ENCODE results near the gene HAUS8.
"Not testable (repeated sequence)": the region's sequence is repeated elsewhere in the genome, so short reads cannot be mapped to it uniquely, and the experiment has no call there.

The HAUS8 gene, protein sequence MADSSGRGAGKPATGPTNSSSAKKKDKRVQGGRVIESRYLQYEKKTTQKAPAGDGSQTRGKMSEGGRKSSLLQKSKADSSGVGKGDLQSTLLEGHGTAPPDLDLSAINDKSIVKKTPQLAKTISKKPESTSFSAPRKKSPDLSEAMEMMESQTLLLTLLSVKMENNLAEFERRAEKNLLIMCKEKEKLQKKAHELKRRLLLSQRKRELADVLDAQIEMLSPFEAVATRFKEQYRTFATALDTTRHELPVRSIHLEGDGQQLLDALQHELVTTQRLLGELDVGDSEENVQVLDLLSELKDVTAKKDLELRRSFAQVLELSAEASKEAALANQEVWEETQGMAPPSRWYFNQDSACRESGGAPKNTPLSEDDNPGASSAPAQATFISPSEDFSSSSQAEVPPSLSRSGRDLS

DNA sequence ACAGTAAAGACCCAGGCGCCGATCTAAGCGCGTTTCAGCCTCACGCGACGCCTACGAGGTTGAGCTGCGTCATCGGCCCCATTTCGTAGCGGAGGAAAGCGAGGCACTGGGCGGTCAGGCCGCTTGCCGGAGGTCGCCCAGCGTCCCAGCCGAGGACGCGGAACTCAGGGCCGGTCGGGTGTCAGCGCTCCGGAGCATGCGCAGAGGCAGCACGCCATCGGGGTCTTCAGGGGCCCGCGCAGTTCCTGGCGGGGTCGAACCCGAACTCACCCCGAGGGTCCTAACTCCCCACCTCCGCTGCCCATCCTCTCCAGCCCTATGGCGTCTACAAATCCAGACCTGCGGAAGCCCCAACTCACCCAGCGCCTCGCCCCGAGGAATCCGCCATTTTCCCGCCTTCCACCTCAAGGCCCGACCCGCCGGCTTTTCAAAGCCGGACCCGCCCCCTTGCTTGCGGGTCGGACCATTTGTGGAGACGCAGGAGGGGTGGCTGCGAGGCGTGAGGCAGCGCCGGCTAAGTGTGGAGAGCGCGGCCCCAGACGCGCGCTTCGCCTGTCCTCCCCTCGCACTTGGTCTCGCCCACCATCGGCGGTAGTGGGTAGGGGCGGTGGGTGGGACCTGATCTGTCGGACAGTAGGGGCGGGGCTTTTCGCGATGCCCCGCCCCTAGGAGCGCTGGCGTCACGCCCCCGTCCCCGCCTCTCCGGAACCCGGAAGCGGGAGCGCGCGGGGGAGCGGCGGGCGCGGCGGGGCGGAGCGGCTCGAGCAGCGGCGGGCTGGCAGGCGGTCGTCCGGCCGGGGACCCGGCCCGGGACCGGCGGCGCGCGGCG lies at the start of gene HAUS8, which contains the start of gene MYO9B:
Gene HAUS8 (minus strand): TSS at position 418 of the 829 bp plus-strand sequence. CDS start 30 bp downstream, at position 388.
Gene MYO9B (plus strand): TSS at position 743 of the 829 bp plus-strand sequence. CDS start 25,941 bp downstream, outside the sequence.
- peak; percentile 99 for DNase-seq (ENCODE audit: low spot score)

DNA sequence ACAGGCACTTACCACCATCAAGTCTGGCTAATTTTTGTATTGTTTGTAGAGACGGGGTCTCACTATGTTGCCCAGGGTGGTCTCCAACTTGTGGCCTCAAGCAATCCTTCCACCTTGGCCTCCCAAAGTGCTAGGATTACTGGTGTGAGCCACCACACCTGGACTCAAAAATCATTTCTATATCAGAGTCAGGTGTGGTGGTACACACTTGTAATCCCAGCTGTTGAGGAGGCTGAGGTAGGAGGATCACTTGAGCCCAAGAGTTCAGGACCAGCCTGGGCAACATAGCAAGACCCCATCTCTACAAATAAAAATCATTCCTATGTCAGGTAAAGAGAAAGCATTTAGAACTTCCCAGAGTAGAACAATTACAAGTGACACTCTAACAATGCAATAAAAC lies 48.8 kb upstream of the HAUS8 start:
- DNase-seq (ENCODE audit: low spot score): no peak

DNA sequence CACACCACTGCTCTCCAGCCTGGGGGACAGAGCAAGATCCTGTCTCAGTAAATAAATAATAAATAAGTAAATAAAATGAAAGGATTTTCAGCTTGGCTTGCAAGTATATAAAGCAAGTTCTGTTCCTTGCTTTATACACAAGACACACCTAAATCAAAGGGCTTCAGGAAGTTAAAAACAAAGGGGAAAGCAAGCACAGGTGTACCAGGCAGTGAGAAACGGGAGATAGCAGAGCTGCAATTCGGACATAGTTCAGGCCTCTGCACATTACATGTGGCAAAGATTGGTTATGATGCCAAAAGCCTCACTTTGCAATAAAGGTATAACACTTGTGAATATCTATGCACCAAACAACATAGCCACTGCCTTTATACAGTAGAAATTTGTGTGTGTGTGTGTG lies 47.8 kb upstream of the HAUS8 start:
- DNase-seq (ENCODE audit: low spot score): no peak

- DNase-seq (ENCODE audit: low spot score): no peak
Measured at GRCh38 chr19:17121736-17122293, 46.6 kb upstream of the HAUS8 start.

GRCh38 chr19:17118957-17119356 lies 43.7 kb upstream of the HAUS8 start:
- no peak for DNase-seq (ENCODE audit: low spot score)

GRCh38 chr19:17116996-17117702 lies 41.9 kb upstream of the HAUS8 start:
- DNase-seq (ENCODE audit: low spot score): peak; percentile 59

DNA sequence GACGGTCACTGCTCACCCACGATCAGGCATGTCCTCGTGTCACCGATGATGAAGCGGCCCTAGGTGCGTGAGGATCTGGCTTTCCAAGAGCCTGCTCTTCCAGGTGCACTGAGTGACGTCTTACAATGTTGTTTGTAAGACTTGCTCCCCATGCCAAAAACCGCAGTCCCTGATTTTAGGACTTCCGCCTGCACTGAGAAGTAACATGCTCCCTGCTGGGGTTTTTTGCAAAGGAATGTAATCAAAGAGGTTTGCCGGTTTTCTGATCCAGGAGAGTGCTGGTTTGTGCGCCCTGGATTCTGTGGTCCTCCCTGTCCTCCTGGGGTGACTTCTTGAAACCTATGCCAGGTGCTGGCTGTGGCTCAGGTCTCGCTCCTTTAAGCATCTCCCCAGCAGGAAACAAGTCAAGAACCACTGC lies 39.2 kb upstream of the HAUS8 start:
- DNase-seq (ENCODE audit: low spot score): no peak

- DNase-seq (ENCODE audit: low spot score): no peak
Measured at GRCh38 chr19:17113127-17113785, 38.0 kb upstream of the HAUS8 start.

DNA sequence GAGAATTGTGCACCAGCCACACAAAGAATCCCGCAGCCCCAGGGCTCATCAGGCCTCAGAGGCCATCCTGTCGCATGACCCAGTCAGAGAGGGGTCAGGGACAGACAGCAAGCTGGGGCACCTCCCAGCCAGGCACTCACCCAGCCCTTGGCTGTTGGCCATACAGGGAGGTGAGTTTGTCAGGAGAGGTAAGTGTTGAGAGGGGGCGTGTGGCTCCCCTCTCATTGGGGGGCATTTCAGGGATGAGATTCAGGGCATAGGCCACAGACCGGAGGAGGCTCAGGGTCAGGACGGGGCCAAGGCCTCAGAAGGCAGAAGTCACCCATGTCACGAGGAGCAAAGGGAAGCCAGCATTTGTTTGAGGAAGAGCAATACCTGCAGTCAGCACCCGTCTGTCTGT lies 37.4 kb upstream of the HAUS8 start:
- DNase-seq (ENCODE audit: low spot score): no peak

- DNase-seq (ENCODE audit: low spot score): no peak
Measured at GRCh38 chr19:17112271-17112670, 37.0 kb upstream of the HAUS8 start.

GRCh38 chr19:17111766-17112165 lies 36.5 kb upstream of the HAUS8 start:
- no peak for DNase-seq (ENCODE audit: low spot score)

DNA sequence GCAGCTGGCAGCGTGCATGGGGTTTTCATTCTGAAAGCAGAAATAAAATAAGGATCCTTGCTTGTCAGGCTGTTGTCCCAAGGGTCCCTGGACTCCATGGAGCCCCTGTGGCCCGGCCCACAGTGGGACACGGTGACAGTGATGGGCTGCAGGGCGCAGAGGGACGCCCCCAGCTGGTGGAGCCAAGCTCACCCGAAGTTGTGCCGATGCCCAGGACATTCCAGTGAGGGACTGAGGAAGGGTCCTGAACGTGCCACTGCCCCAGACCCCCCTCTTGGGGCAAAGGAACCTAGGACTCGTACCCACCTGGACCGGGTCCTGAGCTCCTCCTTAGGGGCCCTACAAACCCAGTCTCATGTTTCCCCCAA lies 35.3 kb upstream of the HAUS8 start:
- no peak for DNase-seq (ENCODE audit: low spot score)

DNA sequence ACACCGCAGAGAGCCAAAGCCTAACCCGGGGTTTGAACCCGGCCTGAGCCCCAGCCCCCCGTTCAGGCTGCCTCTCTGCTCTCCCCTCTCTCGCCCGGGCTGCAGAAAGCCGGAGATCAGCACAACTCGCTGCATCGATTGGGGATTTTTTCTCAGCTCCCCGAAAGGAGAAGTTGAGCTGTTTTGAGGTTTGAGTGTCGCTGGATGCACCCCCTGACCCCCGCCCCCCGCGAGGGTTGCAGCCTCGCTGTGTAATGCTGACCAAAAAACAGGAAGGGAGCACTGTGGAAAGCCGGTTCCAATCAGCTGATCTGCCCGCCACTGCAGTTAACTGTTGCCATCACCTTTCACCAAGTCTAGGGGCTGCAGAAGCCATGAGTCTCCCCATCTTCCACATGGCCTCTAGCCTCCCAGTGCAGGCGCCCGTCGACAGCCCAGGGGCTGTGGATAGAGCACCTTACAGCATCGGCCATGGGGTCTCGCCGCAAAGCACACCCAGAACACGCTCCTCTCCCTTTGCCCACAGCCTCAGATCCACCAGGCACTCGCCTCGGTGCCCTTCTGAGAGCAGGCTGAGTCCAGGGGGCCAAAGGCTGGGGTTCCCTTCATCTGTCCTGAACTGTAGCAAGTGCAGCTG lies 34.8 kb upstream of the HAUS8 start:
- DNase-seq (ENCODE audit: low spot score): peak; percentile 63

DNA sequence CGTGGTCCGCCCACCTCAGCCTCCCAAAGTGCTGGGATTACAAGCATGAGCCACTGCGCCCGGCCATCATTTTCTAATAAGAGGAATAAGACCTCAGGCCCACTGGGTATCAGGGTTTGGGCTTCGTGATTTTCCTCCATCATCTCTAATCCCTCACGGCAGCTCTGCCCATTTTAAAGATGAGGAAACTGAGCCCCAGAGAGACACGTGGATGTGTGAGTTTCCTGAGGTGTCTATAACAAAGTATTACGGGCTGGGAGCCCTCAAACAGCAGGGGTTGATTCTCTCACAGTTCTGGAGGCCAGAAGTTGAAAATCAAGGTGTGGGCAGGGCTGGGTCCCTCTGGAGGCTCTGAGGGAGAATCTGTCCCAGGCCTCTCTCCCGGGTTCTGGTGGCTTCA lies 34.0 kb upstream of the HAUS8 start:
- no peak for DNase-seq (ENCODE audit: low spot score)

DNA sequence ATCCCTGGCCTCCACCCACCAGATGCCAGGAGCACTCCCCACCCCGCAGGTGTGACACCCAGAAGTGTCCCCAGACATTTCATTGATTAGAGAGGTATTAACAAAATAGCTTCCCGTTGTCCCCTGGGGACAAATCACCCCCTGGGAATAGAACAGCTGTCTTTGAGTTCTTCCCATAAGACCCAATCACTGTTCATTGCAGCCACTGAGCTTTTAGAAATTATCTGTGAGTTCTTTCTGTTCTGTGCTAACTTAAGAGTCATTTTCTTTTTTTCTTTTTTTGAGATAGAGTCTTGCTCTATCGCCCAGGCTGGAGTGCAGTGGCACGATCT lies 33.2 kb upstream of the HAUS8 start:
- DNase-seq (ENCODE audit: low spot score): no peak

DNA sequence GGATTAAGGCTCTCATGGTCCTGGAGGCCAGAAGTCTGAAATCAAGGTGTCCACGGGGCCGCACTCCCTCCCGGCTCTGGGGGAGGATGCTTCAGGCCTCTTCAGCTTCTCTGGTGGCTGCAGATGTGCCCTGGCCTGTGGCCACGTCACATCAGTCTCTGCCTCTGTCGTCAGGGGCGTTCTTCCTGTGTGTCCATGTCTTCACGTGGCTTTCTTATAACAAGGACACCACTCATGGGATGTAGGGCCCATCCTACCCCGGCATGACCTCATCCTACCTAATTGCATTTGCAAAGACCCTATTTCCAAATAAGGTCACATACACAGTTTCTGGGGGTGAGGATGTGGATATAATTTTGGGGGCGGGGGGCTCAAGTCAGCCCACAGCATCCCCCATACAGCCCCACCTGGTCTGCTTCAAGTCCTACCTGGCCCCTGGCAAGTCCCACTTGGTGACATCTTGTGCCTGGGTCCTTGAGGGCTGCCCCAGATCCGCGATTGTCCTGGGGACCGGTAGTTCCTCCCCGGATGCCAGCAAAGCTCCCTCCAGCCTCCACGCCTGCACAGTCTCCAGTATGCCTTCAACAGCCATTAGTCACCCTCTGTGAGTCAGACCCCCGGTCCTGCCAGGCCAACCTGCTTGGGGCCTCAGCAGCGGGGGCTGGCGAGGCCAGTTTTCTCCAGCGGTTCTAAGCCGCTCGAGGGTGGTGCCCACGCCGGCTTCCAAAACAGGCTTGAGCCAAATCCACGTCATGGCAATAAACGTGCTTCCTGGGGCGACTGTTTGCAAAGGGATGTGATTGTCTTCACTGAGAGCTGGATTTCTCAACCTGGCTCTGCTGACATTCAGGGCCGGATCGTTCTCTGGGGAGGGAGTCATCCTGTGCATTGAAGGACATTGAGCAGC lies 32.5 kb upstream of the HAUS8 start:
- no peak for DNase-seq (ENCODE audit: low spot score)

DNA sequence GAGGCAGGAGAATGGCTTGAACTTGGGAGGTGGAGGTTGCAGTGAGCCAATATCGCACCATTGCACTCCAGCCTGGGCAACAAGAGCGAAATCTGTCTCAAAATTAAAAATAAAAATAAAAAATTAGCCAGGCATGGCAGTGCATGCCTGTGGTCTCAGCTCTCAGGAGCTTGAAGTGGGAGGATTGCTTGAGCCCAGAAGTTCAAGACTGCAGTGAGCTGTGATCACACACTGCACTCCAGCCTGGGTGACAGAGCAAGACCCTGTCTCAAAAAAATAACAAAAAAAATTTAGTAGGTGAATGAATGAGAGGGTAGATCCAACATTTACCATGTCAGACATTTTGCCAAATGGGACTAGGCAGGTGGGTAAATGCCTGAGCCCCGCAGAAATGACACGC lies 31.7 kb upstream of the HAUS8 start:
- not testable (repeated sequence) for DNase-seq (ENCODE audit: low spot score)

GRCh38 chr19:17105556-17105955 lies 30.3 kb upstream of the HAUS8 start:
- DNase-seq (ENCODE audit: low spot score): no peak

GRCh38 chr19:17104679-17105078 lies 29.4 kb upstream of the HAUS8 start:
- DNase-seq (ENCODE audit: low spot score): no peak

DNA sequence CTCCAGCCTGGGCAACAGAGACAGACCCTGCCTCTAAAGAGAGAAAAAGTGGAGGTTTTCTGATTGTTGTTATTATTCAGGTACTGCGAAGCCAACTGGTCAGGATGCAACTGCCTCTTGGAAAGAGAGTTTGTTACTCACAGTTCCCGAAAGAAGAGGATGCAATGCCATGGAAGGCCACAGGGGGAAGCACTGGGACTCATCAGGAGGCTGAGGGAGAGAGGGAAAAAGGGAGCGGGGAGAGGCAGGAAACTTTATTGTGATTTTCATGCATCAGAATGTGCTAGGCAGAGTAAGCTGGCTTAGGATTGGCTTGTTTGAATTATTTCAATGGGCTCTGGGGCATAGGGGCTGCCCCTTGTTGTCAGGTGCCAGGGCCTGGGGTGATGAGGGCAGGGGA lies 27.9 kb upstream of the HAUS8 start:
- DNase-seq (ENCODE audit: low spot score): no peak
